HG02938 (cell line): Measurements from ENCODE around the gene GOLGA5.

ENCODE experiments used
- ATAC-seq: cut with Tn5 transposase; IDR thresholded peaks from one replicate; pipeline ENCODE4 v1.9.1; 2021; ENCODE audit warnings: mild to moderate bottlenecking, moderate library complexity; ENCODE audit not compliant: unreplicated experiment

The GOLGA5 gene

DNA sequence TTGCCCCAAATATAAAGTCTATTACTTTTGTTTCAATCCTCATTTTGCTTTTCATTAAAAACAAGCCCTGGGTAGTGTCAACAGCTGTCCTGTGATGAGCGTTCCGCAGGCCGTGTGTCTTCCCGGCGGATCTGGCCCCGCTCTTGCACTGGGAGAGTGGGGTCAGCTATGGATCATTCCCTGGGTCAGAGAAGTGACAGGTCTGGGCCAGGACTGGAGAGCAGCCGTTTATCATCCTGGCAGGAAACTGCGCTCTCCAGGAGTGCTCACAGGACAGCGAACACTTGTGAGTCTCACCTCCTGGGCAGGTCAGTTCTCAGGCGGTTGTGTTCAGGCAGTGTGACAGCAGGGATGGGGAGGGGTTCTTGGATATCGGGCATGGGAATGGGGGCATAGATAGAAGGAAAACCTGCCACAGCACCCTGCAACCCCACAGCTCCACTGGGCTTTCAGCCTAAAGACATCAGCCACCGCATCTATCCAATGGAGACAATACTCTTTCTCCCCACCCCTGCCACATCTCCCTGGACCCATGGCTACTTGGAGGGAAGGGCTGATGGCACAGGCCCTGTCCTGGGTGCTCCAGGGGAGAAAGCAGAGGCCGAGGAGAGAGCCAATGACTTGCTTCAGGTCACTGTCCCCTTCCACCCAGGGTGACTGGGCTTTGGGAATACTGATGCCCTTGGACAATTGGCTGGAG, 81.0 kb downstream of the GOLGA5 start:
- no peak for ATAC-seq

DNA sequence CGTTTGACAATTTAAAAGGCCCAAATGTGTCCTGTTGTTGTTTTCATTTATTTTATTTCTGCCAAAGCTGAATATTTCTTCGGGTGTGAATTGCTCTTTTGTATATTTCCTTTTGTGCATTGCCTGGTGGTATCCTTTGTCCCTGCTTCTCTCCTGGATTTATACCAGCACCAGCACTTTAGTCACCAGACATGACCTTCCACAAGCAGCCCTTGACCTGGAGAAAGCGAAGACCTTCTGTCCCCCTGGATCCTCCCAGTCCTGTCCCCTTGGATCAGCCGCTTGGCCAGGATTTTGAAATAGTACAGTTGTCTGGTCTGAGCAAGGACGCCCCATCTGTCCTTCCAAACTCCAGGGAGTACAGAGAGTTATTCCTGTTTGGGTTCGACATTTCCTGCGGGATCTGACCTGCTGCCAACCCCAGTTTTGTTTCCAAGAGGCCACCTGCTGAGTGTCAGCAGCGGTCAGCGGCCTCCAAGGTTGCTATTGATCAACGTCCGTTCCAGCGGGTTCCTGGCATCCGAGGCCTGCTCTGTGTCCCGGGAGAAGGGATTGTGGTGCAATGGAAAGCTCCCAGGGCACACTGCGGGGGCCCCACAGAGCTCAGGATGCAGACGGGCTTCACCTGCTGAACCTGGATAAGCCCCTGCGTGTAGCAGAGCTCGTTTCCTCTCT, 83.8 kb downstream of the GOLGA5 start:
- ATAC-seq = no peak

- ATAC-seq = no peak
Measured at GRCh38 chr14:92880351-92880750, 86.2 kb downstream of the GOLGA5 start.

GRCh38 chr14:92880851-92881250, 86.7 kb downstream of the GOLGA5 start:
- no peak for ATAC-seq

GRCh38 chr14:92883066-92883465, 89.0 kb downstream of the GOLGA5 start:
- no peak for ATAC-seq

DNA sequence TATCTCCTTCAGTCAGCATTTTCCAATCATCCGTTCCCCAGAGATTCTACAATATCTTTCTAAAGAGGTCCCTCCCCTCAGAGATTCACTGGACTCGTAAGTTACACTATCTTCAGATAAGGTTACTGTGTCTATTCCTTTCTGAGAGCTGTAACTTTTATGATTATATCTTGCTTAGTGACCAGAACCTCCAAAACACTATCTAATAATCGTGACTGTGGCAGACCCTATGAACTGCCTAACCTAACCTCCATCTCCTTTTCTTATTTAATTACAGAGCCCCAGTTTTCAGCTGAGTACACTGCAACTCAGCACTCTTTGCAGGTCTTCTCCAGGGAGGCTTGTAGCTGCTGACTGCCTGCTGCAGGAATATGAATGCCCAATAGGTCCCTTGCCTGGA, 90.3 kb downstream of the GOLGA5 start:
- ATAC-seq = no peak

GRCh38 chr14:92885279-92886061, 91.4 kb downstream of the GOLGA5 start:
- ATAC-seq = no peak

GRCh38 chr14:92886337-92886736, 92.2 kb downstream of the GOLGA5 start:
- ATAC-seq = no peak

DNA sequence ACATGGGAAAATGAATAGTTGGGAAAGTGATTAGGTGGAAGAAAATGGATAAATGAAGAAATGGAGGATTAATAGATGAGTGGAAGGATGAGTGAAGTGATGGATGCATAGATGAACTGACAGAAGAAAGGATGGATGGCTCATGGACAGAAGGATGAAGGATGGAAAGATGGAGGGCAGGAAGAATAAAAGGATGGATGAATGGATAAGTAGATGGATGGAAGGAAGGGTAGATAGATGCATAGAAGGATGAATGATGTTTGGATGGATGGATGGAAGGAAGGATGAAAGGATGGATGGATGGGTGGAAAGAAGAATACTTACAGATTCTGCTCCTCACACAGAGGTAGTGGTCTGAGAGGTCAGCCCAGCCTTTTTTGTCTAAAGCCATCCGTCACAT, 93.1 kb downstream of the GOLGA5 start:
- no peak for ATAC-seq

DNA sequence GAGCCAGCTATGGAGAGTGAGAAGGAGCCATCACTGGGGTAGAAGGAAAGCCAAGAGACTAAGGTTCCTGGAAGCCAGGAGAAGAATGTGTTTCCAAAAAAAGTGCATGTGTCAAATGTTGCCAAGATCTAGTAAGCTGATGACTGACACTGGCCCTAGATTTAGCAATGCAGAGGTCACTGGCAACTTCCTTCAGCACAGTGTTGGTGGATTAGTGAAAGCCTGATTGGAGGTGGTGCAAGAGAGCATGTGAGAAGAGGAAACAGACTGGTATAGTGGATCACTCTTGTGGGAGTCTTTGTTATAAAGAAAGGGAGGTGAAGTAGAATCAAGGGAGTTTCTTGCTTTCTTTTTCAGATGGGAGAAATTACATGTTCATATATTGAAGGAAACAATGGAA, 94.8 kb downstream of the GOLGA5 start:
- ATAC-seq = no peak
